ENCODE measurements around the gene RPS6KA1. TPM values are rescaled to one million over a fixed set of nuclear protein-coding genes. Genes with fewer than 3 reads are reported as not detected.
"Not testable (repeated sequence)": the region's sequence is repeated elsewhere in the genome, so short reads cannot be mapped to it uniquely, and the experiment has no call there.

Gene RPS6KA1
- polyA plus RNA-seq, 2 donors: 9.6 to 15.0 TPM

- H3K9me3 ChIP-seq (ENCODE audit: control insufficient read depth in 2 of 2, insufficient read depth in 1 of 2, low read depth in 1 of 2, low read length in 1 of 2); H3K27ac ChIP-seq (ENCODE audit: low read depth in 2 of 2, low read length in 1 of 2); H3K36me3 ChIP-seq (ENCODE audit: control insufficient read depth in 2 of 2, insufficient read depth in 2 of 2, low read length in 1 of 2); H3K4me3 ChIP-seq (ENCODE audit: low read depth in 1 of 2, low read length in 2 of 2); H3K4me1 ChIP-seq (ENCODE audit: control insufficient read depth in 2 of 2, insufficient read depth in 2 of 2, low read length in 1 of 2); H3K27me3 ChIP-seq (ENCODE audit: control insufficient read depth in 1 of 2, insufficient read depth in 2 of 2, low read length in 2 of 2): not testable (repeated sequence)
- 59 to 72% methylated on average over 2 of the region's 2 CpGs for WGBS, 2 donors
Measured at GRCh38 chr1:26510711-26511110, 18.9 kb upstream of the RPS6KA1 start.

- not testable (repeated sequence) for H3K4me1 ChIP-seq (ENCODE audit: control insufficient read depth in 2 of 2, insufficient read depth in 2 of 2, low read length in 1 of 2); H3K4me3 ChIP-seq (ENCODE audit: low read depth in 1 of 2, low read length in 2 of 2); H3K27me3 ChIP-seq (ENCODE audit: control insufficient read depth in 1 of 2, insufficient read depth in 2 of 2, low read length in 2 of 2); H3K9me3 ChIP-seq (ENCODE audit: control insufficient read depth in 2 of 2, insufficient read depth in 1 of 2, low read depth in 1 of 2, low read length in 1 of 2); H3K27ac ChIP-seq (ENCODE audit: low read depth in 2 of 2, low read length in 1 of 2); H3K36me3 ChIP-seq (ENCODE audit: control insufficient read depth in 2 of 2, insufficient read depth in 2 of 2, low read length in 1 of 2)
- 71 to 73% methylated on average over 4 of the region's 4 CpGs for WGBS, 2 donors
Measured at GRCh38 chr1:26515836-26516235, 13.7 kb upstream of the RPS6KA1 start.

DNA sequence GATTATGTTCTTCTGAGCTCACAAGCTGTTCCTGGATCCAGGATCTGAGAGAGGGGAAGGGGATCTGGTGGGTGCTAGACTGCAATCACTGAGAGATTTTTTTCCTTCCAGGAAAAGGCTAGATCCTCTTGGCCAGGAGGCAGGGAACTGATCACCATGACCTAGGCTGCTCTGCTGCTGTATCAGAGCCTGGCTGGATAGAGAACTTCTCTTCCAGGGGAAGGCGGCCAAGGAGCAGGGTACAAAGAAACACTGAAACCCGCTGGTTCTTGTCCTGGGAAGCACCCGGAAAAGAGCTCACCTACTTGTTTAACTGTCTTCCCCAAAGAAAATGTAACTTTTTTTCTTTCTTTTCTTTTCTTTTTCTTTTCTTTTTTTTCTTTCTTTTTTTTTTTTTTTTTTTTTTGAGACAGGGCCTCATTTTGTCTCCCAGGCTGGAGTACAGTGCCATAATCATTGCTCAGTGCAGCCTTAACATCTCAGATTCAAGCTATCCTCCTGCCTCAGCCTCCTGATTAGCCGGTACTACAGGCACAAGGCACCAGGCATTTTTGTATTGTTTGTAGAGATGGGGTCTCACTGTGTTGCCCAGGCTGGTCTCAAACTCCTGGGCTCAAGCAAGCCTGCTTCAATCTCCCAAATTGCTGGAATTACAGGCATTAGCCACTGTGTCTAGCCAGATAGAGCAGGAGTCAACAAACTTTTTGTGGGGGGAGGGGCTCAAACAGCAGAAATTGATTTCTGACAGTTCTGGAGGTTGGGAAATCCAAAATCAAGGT lies 12.4 kb upstream of the RPS6KA1 start:
- Histone ChIP-seq H3K4me3 (ENCODE audit: low read depth in 1 of 2, low read length in 2 of 2) (no peak overlapping the region), H3K27ac (ENCODE audit: low read depth in 2 of 2, low read length in 1 of 2) (no peak overlapping the region), H3K9me3 (ENCODE audit: control insufficient read depth in 2 of 2, insufficient read depth in 1 of 2, low read depth in 1 of 2, low read length in 1 of 2) (no peaks in the 10 kb centered on the region), H3K36me3 (ENCODE audit: control insufficient read depth in 2 of 2, insufficient read depth in 2 of 2, low read length in 1 of 2) (no peaks in the 10 kb centered on the region), H3K4me1 (ENCODE audit: control insufficient read depth in 2 of 2, insufficient read depth in 2 of 2, low read length in 1 of 2) (no peaks in the 10 kb centered on the region), H3K27me3 (ENCODE audit: control insufficient read depth in 1 of 2, insufficient read depth in 2 of 2, low read length in 2 of 2) (peaks cover 0 to 2% of the 10 kb centered on the region in 2 donors)
- WGBS, 2 donors: 72 to 79% methylated on average over 4 of the region's 4 CpGs

DNA sequence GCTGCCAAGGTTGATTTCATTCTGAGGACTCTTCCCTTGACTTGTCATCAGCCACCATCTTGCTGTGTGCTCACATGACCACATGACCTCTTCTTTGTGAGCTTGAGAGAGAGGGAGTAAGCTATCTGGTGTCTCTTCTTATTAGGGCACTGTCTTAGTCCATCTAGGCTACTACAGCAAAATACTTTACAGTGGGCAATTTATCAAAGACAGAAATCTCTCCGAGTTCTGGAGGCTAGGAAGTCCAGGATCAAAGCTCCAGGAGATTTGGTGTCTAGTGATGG lies 11.9 kb upstream of the RPS6KA1 start:
- H3K4me1 ChIP-seq (ENCODE audit: control insufficient read depth in 2 of 2, insufficient read depth in 2 of 2, low read length in 1 of 2): no peaks in the 10 kb centered on the region
- no peak overlapping the region for H3K4me3 ChIP-seq (ENCODE audit: low read depth in 1 of 2, low read length in 2 of 2)
- H3K9me3 ChIP-seq (ENCODE audit: control insufficient read depth in 2 of 2, insufficient read depth in 1 of 2, low read depth in 1 of 2, low read length in 1 of 2): no peaks in the 10 kb centered on the region
- peaks cover 0 to 2% of the 10 kb centered on the region in 2 donors for H3K27me3 ChIP-seq (ENCODE audit: control insufficient read depth in 1 of 2, insufficient read depth in 2 of 2, low read length in 2 of 2)
- WGBS, 2 donors: 73 to 85% methylated on average over 1 of the region's 1 CpG
- H3K36me3 ChIP-seq (ENCODE audit: control insufficient read depth in 2 of 2, insufficient read depth in 2 of 2, low read length in 1 of 2): no peaks in the 10 kb centered on the region
- no peak overlapping the region for H3K27ac ChIP-seq (ENCODE audit: low read depth in 2 of 2, low read length in 1 of 2)

DNA sequence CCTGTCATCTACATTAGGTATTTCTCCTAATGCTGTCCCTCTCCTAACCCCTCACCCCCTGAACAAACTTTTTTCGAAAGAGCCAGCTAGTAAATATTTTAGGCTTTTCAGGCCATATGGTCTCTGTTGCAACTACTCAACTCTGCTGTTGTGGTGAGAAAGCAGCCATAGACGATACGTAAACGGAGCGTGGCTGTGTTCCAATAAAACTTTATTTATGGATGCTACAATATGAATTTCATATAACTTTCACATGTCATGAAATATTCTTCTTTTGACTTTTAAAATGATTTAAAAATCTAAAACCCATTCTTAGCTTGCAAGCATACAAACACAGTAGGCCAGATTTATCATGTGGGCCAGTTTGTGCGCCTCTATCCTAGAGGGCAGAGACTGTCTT lies 11.2 kb upstream of the RPS6KA1 start:
- Histone ChIP-seq H3K4me1 (ENCODE audit: control insufficient read depth in 2 of 2, insufficient read depth in 2 of 2, low read length in 1 of 2) (no peaks in the 10 kb centered on the region), H3K9me3 (ENCODE audit: control insufficient read depth in 2 of 2, insufficient read depth in 1 of 2, low read depth in 1 of 2, low read length in 1 of 2) (no peaks in the 10 kb centered on the region), H3K27me3 (ENCODE audit: control insufficient read depth in 1 of 2, insufficient read depth in 2 of 2, low read length in 2 of 2) (peaks cover 0 to 2% of the 10 kb centered on the region in 2 donors), H3K36me3 (ENCODE audit: control insufficient read depth in 2 of 2, insufficient read depth in 2 of 2, low read length in 1 of 2) (no peaks in the 10 kb centered on the region), H3K27ac (ENCODE audit: low read depth in 2 of 2, low read length in 1 of 2) (no peak overlapping the region), H3K4me3 (ENCODE audit: low read depth in 1 of 2, low read length in 2 of 2) (no peak overlapping the region)
- WGBS, 2 donors: 82 to 88% methylated on average over 6 of the region's 6 CpGs

- Histone ChIP-seq H3K27ac (ENCODE audit: low read depth in 2 of 2, low read length in 1 of 2) (no peak overlapping the region), H3K4me1 (ENCODE audit: control insufficient read depth in 2 of 2, insufficient read depth in 2 of 2, low read length in 1 of 2) (no peaks in the 10 kb centered on the region), H3K9me3 (ENCODE audit: control insufficient read depth in 2 of 2, insufficient read depth in 1 of 2, low read depth in 1 of 2, low read length in 1 of 2) (no peaks in the 10 kb centered on the region), H3K27me3 (ENCODE audit: control insufficient read depth in 1 of 2, insufficient read depth in 2 of 2, low read length in 2 of 2) (peaks cover 0 to 2% of the 10 kb centered on the region in 2 donors), H3K4me3 (ENCODE audit: low read depth in 1 of 2, low read length in 2 of 2) (no peak overlapping the region), H3K36me3 (ENCODE audit: control insufficient read depth in 2 of 2, insufficient read depth in 2 of 2, low read length in 1 of 2) (no peaks in the 10 kb centered on the region)
- WGBS, 2 donors: 77 to 81% methylated on average over 5 of the region's 5 CpGs
Measured at GRCh38 chr1:26520339-26520738, 9.2 kb upstream of the RPS6KA1 start.

DNA sequence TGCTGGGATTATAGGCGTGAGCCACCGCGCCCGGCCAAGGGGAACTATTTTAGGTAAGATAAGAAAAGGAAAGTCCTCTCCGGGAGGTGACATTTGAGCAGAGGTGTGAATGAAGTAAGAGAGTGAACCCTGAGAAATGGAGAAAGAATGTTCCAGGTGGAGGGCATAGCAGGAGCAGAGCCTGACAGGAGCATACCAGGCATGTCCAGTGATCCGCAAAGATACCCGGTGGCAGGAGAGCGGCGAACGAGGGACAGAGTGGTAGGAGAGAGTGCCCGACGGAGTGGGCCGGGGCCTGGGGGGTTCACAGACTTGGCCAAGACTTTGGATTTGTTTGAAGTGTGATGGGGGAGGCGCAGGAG lies 7.9 kb upstream of the RPS6KA1 start:
- H3K27ac ChIP-seq (ENCODE audit: low read depth in 2 of 2, low read length in 1 of 2): no peak overlapping the region
- WGBS, 2 donors: 68 to 76% methylated on average over 14 of the region's 14 CpGs

GRCh38 chr1:26522073-26522472 lies 7.5 kb upstream of the RPS6KA1 start:
- peaks cover 0 to 2% of the 10 kb centered on the region in 2 donors for H3K27me3 ChIP-seq (ENCODE audit: control insufficient read depth in 1 of 2, insufficient read depth in 2 of 2, low read length in 2 of 2)
- H3K9me3 ChIP-seq (ENCODE audit: control insufficient read depth in 2 of 2, insufficient read depth in 1 of 2, low read depth in 1 of 2, low read length in 1 of 2): no peaks in the 10 kb centered on the region
- no peak overlapping the region for H3K4me3 ChIP-seq (ENCODE audit: low read depth in 1 of 2, low read length in 2 of 2)
- H3K4me1 ChIP-seq (ENCODE audit: control insufficient read depth in 2 of 2, insufficient read depth in 2 of 2, low read length in 1 of 2): no peaks in the 10 kb centered on the region
- no peaks in the 10 kb centered on the region for H3K36me3 ChIP-seq (ENCODE audit: control insufficient read depth in 2 of 2, insufficient read depth in 2 of 2, low read length in 1 of 2)
- H3K27ac ChIP-seq (ENCODE audit: low read depth in 2 of 2, low read length in 1 of 2): no peak overlapping the region

More for the DNA sequence above, 7.9 kb upstream of the RPS6KA1 start:
- H3K4me1 ChIP-seq (ENCODE audit: control insufficient read depth in 2 of 2, insufficient read depth in 2 of 2, low read length in 1 of 2): no peaks in the 10 kb centered on the region
- H3K4me3 ChIP-seq (ENCODE audit: low read depth in 1 of 2, low read length in 2 of 2): no peak overlapping the region
- H3K27me3 ChIP-seq (ENCODE audit: control insufficient read depth in 1 of 2, insufficient read depth in 2 of 2, low read length in 2 of 2): peaks cover 0 to 2% of the 10 kb centered on the region in 2 donors
- no peaks in the 10 kb centered on the region for H3K36me3 ChIP-seq (ENCODE audit: control insufficient read depth in 2 of 2, insufficient read depth in 2 of 2, low read length in 1 of 2)
- no peaks in the 10 kb centered on the region for H3K9me3 ChIP-seq (ENCODE audit: control insufficient read depth in 2 of 2, insufficient read depth in 1 of 2, low read depth in 1 of 2, low read length in 1 of 2)

DNA sequence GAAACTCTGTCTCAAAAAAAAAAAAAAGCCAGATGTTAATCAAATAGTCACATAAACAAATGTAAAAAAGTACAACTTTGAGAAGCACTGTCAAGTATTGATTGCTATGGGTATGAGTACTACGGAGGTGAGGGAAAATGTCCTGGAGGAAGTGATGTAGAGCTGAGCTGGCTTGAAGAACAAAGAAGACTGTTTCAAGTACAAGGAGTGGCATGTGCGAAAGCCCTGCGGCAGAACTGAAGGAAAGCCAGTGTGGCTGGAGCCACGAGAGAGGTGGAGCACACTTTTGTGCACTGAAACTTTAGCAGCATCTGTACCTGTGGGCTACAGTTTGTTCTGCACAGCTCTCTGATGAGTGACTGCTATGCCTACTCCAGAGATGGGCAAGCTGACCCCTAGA lies 5.4 kb upstream of the RPS6KA1 start:
- Histone ChIP-seq H3K4me3 (ENCODE audit: low read depth in 1 of 2, low read length in 2 of 2) (no peak overlapping the region), H3K9me3 (ENCODE audit: control insufficient read depth in 2 of 2, insufficient read depth in 1 of 2, low read depth in 1 of 2, low read length in 1 of 2) (no peaks in the 10 kb centered on the region), H3K4me1 (ENCODE audit: control insufficient read depth in 2 of 2, insufficient read depth in 2 of 2, low read length in 1 of 2) (peaks cover 0 to under 1% of the 10 kb centered on the region in 2 donors), H3K36me3 (ENCODE audit: control insufficient read depth in 2 of 2, insufficient read depth in 2 of 2, low read length in 1 of 2) (no peaks in the 10 kb centered on the region), H3K27me3 (ENCODE audit: control insufficient read depth in 1 of 2, insufficient read depth in 2 of 2, low read length in 2 of 2) (peaks cover 0 to 2% of the 10 kb centered on the region in 2 donors), H3K27ac (ENCODE audit: low read depth in 2 of 2, low read length in 1 of 2) (peak overlapping the region in 1 of 2 donors; percentile 15)
- WGBS, 2 donors: 40 to 43% methylated on average over 4 of the region's 4 CpGs

- H3K4me3 ChIP-seq (ENCODE audit: low read depth in 1 of 2, low read length in 2 of 2): no peak overlapping the region
- H3K27me3 ChIP-seq (ENCODE audit: control insufficient read depth in 1 of 2, insufficient read depth in 2 of 2, low read length in 2 of 2): no peaks in the 10 kb centered on the region
- 89 to 92% methylated on average over 5 of the region's 5 CpGs for WGBS, 2 donors
Measured at GRCh38 chr1:26526287-26526686, 3.3 kb upstream of the RPS6KA1 start.

More at GRCh38 chr1:26526287-26526686, 3.3 kb upstream of the RPS6KA1 start:
- Histone ChIP-seq H3K9me3 (ENCODE audit: control insufficient read depth in 2 of 2, insufficient read depth in 1 of 2, low read depth in 1 of 2, low read length in 1 of 2) (no peaks in the 10 kb centered on the region), H3K27ac (ENCODE audit: low read depth in 2 of 2, low read length in 1 of 2) (no peak overlapping the region), H3K36me3 (ENCODE audit: control insufficient read depth in 2 of 2, insufficient read depth in 2 of 2, low read length in 1 of 2) (no peaks in the 10 kb centered on the region), H3K4me1 (ENCODE audit: control insufficient read depth in 2 of 2, insufficient read depth in 2 of 2, low read length in 1 of 2) (peaks cover 0 to 7% of the 10 kb centered on the region in 2 donors)

Measured in esophagus (tissue), 2 donors.